CD4-positive, alpha-beta T cell (primary cell): ENCODE data around the gene PRL. TPM values are rescaled to one million over a fixed set of nuclear protein-coding genes. Genes with fewer than 3 reads are reported as not detected.

Experiments used
- ATAC-seq: fragments of 200-7000 bp; cut with Tn5 transposase; one replicate; pipeline ENCODE4 v1.10.0; 2022; ENCODE audit warnings: mild to moderate bottlenecking; ENCODE audit not compliant: poor library complexity
- CTCF ChIA-PET: fragments of 350-600 bp; sonication (Branson Sonifier 250); formaldehyde crosslinking; loops from one replicate; lab custom pipeline; 2021; ENCODE audit warnings: antibody characterized with exemption, inconsistent platforms; lab: Charles Lee
- POLR2A ChIA-PET: fragments of 350-600 bp; sonication (Branson Sonifier 250); formaldehyde crosslinking; loops from one replicate; lab custom pipeline; 2021; ENCODE audit warnings: antibody characterized with exemption, inconsistent platforms; lab: Charles Lee
- DNase-seq, 14 experiments: peaks; one replicate each; pipeline ENCODE4 v3.0.0-alpha.2; 2013 to 2020; ENCODE audit warnings: mixed read lengths in 2 of 14
- H3K27ac ChIP-seq, 2 donors: one replicate each; pipeline versions ENCODE4 v1.5.1 to v1.7.0; 2013; ENCODE audit warnings: low read length in 2 of 2, low read depth in 1 of 2, mild to moderate bottlenecking in 1 of 2
- H3K27me3 ChIP-seq, 2 experiments: 1 replicate in 1 of 2; 2 replicates in 1 of 2; pipeline versions ENCODE4 v1.6.1 to v1.7.0; 2013; ENCODE audit warnings: low read length in 2 of 2, control low read depth in 1 of 2, mild to moderate bottlenecking in 1 of 2, moderate library complexity in 1 of 2; ENCODE audit not compliant: insufficient read depth in 2 of 2, control insufficient read depth in 1 of 2
- H3K36me3 ChIP-seq: one replicate; pipeline ENCODE4 v1.6.1; 2013; ENCODE audit warnings: low read length, control low read depth; ENCODE audit not compliant: insufficient read depth
- H3K4me1 ChIP-seq: one replicate; pipeline ENCODE4 v1.6.1; 2013; ENCODE audit warnings: low read length, control low read depth; ENCODE audit not compliant: insufficient read depth
- H3K4me3 ChIP-seq: one replicate; pipeline ENCODE4 v1.5.1; 2013; ENCODE audit warnings: mild to moderate bottlenecking, low read length, moderate library complexity
- H3K9me3 ChIP-seq, 2 experiments: 1 replicate in 1 of 2; 2 replicates in 1 of 2; pipeline versions ENCODE4 v1.6.1 to v1.7.0; 2013; ENCODE audit warnings: low read length in 2 of 2, mild to moderate bottlenecking in 2 of 2, control low read depth in 1 of 2, moderate library complexity in 1 of 2; ENCODE audit not compliant: control insufficient read depth in 1 of 2, insufficient read depth in 1 of 2
- H3K27ac Mint-ChIP-seq: one replicate; pipeline ENCODE4 v1.8.0; 2020; ENCODE audit warnings: mixed read lengths
- H3K27me3 Mint-ChIP-seq: one replicate; pipeline ENCODE4 v1.8.0; 2021; ENCODE audit warnings: mixed read lengths
- H3K36me3 Mint-ChIP-seq: one replicate; pipeline ENCODE4 v1.8.0; 2021; ENCODE audit warnings: low read depth, mixed read lengths
- H3K4me1 Mint-ChIP-seq: one replicate; pipeline ENCODE4 v1.8.0; 2021; ENCODE audit warnings: low read depth, mixed read lengths
- H3K4me3 Mint-ChIP-seq: one replicate; pipeline ENCODE4 v1.8.0; 2020; ENCODE audit warnings: mild to moderate bottlenecking, mixed read lengths
- H3K9me3 Mint-ChIP-seq: one replicate; pipeline ENCODE4 v1.8.0; 2020; ENCODE audit warnings: mixed read lengths
- intact Hi-C, 2 experiments: fragments of 100-400 bp; cut with DNase I in 1 of 2; cut with micrococcal nuclease in 1 of 2; formaldehyde crosslinking; loops; one replicate each; pipeline versions ENCODE4 v1.15.1 to v1.9.0; 2023 to 2025; cut with DNase I, micrococcal nuclease
- total RNA-seq, 174 experiments: library from RNA in 2 of 174; stranded (reverse) in 2 of 174; gene quantifications; one replicate each; pipeline ENCODE4 v1.2.3 and lab custom pipeline; 2021 to 2026
- TF ChIP-seq, protein P1 (sequence below): fragments of 200-600 bp; IDR thresholded peaks from one replicate; pipeline ENCODE4 v1.8.0; 2022; ENCODE audit warnings: antibody characterized with exemption, mild to moderate bottlenecking

PRL gene
- total RNA-seq, 2 experiments from 2014 or later = not detected

DNA sequence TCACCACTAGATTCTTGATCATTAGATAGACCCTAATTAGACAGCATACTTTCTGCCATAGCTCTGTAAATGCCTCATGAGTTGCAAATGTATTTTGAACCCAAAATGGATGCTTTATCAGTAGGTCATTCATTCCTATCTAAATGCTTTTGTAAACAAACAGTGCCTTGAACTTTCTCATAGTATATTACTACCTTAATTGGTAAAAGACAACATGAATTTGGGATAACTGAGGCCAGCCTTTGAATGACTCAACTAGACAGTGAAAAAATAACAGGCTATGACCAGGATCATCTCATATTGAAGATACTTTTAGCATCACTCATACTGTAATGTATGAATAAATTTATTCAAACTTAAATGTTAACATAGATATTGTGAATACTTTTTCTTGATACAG is 37.0 kb upstream of the PRL start:
- no peak for DNase-seq
- H3K9me3 Mint-ChIP-seq = no peaks in the 10 kb centered on the region
- intact Hi-C loops = no loop called here
- TF ChIP-seq, protein P1, sequence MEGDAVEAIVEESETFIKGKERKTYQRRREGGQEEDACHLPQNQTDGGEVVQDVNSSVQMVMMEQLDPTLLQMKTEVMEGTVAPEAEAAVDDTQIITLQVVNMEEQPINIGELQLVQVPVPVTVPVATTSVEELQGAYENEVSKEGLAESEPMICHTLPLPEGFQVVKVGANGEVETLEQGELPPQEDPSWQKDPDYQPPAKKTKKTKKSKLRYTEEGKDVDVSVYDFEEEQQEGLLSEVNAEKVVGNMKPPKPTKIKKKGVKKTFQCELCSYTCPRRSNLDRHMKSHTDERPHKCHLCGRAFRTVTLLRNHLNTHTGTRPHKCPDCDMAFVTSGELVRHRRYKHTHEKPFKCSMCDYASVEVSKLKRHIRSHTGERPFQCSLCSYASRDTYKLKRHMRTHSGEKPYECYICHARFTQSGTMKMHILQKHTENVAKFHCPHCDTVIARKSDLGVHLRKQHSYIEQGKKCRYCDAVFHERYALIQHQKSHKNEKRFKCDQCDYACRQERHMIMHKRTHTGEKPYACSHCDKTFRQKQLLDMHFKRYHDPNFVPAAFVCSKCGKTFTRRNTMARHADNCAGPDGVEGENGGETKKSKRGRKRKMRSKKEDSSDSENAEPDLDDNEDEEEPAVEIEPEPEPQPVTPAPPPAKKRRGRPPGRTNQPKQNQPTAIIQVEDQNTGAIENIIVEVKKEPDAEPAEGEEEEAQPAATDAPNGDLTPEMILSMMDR = no peak
- no peak overlapping the region for H3K27ac ChIP-seq
- H3K27me3 Mint-ChIP-seq = no peaks in the 10 kb centered on the region
- H3K36me3 Mint-ChIP-seq = no peaks in the 10 kb centered on the region
- POLR2A ChIA-PET = no interaction called here
- no peak for ATAC-seq
- CTCF ChIA-PET = no interaction called here
- no peak overlapping the region for H3K27ac Mint-ChIP-seq
- H3K4me3 Mint-ChIP-seq = no peak overlapping the region
- H3K4me1 ChIP-seq = no peaks in the 10 kb centered on the region
- H3K9me3 ChIP-seq = peaks cover 0 to 5% of the 10 kb centered on the region in 2 experiments
- H3K27me3 ChIP-seq = no peaks in the 10 kb centered on the region
- H3K4me1 Mint-ChIP-seq = no peaks in the 10 kb centered on the region
- no peaks in the 10 kb centered on the region for H3K36me3 ChIP-seq
- H3K4me3 ChIP-seq = no peak overlapping the region

DNA sequence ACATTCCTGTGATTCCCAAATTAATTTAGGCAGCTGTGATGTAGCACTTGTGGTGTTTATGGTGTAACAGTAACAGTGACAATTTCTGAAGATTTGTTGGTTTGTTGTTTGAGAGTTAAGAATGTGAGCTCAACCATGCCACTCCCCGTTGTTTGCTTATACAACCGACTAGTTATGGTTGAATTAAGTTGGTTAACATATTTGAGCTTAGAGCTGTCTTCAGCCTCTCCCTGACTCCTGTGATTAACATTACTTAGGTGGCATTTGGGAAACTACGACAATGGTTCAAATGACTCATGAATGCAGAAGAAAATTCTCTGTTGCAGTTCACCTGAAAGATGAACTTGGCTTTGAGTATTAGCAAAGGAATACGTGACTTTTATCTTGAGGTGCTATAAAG is 35.9 kb upstream of the PRL start:
- Mint-ChIP-seq H3K4me3 (no peak overlapping the region), H3K27ac (no peak overlapping the region), H3K36me3 (no peaks in the 10 kb centered on the region), H3K27me3 (no peaks in the 10 kb centered on the region), H3K9me3 (no peaks in the 10 kb centered on the region), H3K4me1 (no peaks in the 10 kb centered on the region)
- ChIA-PET CTCF (no interaction called here), POLR2A (no interaction called here)
- Histone ChIP-seq H3K36me3 (no peaks in the 10 kb centered on the region), H3K27ac (no peak overlapping the region), H3K4me1 (no peaks in the 10 kb centered on the region), H3K9me3 (peaks cover 0 to 5% of the 10 kb centered on the region in 2 experiments), H3K27me3 (no peaks in the 10 kb centered on the region), H3K4me3 (no peak overlapping the region)
- ATAC-seq (no peak), DNase-seq (no peak)
- intact Hi-C loops = no loop called here
- TF ChIP-seq, protein P1 = no peak

- Histone ChIP-seq H3K27ac (no peak overlapping the region), H3K36me3 (no peaks in the 10 kb centered on the region), H3K27me3 (no peaks in the 10 kb centered on the region), H3K4me1 (no peaks in the 10 kb centered on the region), H3K9me3 (peaks cover 0 to 5% of the 10 kb centered on the region in 2 experiments), H3K4me3 (no peak overlapping the region)
- H3K27me3 Mint-ChIP-seq = no peaks in the 10 kb centered on the region
- no peak for DNase-seq
- H3K9me3 Mint-ChIP-seq = no peaks in the 10 kb centered on the region
- no peak overlapping the region for H3K4me3 Mint-ChIP-seq
- no peaks in the 10 kb centered on the region for H3K36me3 Mint-ChIP-seq
- TF ChIP-seq, protein P1 = no peak
- ChIA-PET CTCF (no interaction called here), POLR2A (no interaction called here)
- intact Hi-C loops = no loop called here
- H3K4me1 Mint-ChIP-seq = no peaks in the 10 kb centered on the region
- ATAC-seq = no peak
- H3K27ac Mint-ChIP-seq = no peak overlapping the region
Measured at GRCh38 chr6:22332216-22332615, 35.4 kb upstream of the PRL start.
